ENCODE results near the gene SLC30A1. TPM values are rescaled to one million over a fixed set of nuclear protein-coding genes. Genes with fewer than 3 reads are reported as not detected.
A peak's percentile ranks its signal among the peaks of the same experiment; 100 is the strongest.
"Not testable (repeated sequence)": the region's sequence is repeated elsewhere in the genome, so short reads cannot be mapped to it uniquely, and the experiment has no call there.

Gene SLC30A1, protein sequence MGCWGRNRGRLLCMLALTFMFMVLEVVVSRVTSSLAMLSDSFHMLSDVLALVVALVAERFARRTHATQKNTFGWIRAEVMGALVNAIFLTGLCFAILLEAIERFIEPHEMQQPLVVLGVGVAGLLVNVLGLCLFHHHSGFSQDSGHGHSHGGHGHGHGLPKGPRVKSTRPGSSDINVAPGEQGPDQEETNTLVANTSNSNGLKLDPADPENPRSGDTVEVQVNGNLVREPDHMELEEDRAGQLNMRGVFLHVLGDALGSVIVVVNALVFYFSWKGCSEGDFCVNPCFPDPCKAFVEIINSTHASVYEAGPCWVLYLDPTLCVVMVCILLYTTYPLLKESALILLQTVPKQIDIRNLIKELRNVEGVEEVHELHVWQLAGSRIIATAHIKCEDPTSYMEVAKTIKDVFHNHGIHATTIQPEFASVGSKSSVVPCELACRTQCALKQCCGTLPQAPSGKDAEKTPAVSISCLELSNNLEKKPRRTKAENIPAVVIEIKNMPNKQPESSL
- 33.1 and 36.2 TPM in 2 replicates for polyA plus RNA-seq (2013)

DNA sequence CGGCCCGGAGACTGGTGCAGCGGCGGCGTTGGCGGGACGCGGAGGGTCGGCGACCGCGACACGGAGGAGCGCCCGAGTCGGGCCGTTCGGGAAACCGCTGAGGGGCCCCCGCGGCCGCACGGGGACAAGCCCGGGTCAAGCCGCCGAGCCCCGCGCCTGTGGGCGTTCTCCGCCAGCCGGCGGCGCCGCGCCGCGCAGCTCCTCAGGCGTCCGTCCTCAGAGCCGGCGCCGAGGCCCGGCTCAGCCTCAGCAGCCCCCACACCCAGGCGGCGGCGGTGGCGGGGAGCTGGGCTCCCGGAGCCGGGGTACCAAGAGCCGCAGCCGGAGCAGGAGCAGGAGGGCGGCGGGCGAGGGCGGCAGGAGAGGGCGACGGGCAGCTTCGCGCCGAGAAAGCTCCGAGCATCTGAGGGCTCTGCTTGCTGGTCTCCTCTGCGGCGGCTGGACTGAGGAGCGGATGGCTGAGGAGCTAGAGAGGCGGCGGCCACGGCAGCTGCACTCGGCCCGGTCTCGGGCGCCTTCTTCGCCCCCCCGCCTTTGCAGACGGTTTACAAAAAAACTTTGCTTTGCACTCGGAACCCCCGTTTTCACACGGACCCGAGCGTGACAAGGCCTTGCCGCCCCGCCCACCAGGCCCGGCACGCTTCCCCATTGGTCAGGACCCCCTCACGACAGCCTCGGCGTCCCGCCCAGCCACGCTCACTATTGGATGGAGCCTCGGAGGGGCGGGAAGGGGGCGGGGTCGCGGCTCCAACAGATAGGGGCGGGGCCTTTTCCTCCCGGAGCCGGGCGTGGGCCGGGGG lies at the start of gene SLC30A1:
Gene SLC30A1, minus strand, starts transcription at position 522 of the 800 bp plus-strand sequence. CDS start 549 bp downstream, outside the sequence.
- Histone ChIP-seq H2AFZ (ENCODE audit: insufficient read depth, low read length, poor library complexity) (peak within 1 kb of the TSS; percentile 32), H4K91ac (ENCODE audit: low read depth, low read length) (peak within 1 kb of the TSS; percentile 93), H2BK5ac (ENCODE audit: low read depth, low read length, poor library complexity) (peak within 1 kb of the TSS; percentile 93), H3K4me3 (ENCODE audit: low read depth, low read length) (peak within 1 kb of the TSS; percentile 98), H3K4me2 (ENCODE audit: low read length) (peak within 1 kb of the TSS; percentile 61), H3K79me1 (ENCODE audit: low read length) (peaks cover 26% of the 10 kb centered on the region), H3K9me3 (ENCODE audit: insufficient read depth, low read depth, low read length) (peaks cover 2% of the 10 kb centered on the region), H2BK120ac (ENCODE audit: insufficient read depth, low read length, poor library complexity) (peak within 1 kb of the TSS; percentile 98), H3K18ac (ENCODE audit: low read length) (peak within 1 kb of the TSS; percentile 89), H3K36me3 (ENCODE audit: control insufficient read depth in 1 of 2, insufficient read depth in 2 of 2, low read length in 2 of 2) (peaks cover 0 to 4% of the 10 kb centered on the region in 2 experiments), H3K4ac (ENCODE audit: low read depth, low read length) (peak within 1 kb of the TSS; percentile 81), H2AK5ac (ENCODE audit: low read length) (peak within 1 kb of the TSS; percentile 76), H3K27ac (ENCODE audit: low read depth, low read length) (peak within 1 kb of the TSS; percentile 98), H3K27me3 (ENCODE audit: insufficient read depth, low read length) (no peaks in the 10 kb centered on the region), H4K8ac (ENCODE audit: low read depth, low read length) (peak within 1 kb of the TSS; percentile 37), H3K4me1 (ENCODE audit: control insufficient read depth in 1 of 2, insufficient read depth in 2 of 2, low read length in 2 of 2) (peaks cover 7 to 12% of the 10 kb centered on the region in 2 experiments), H2BK12ac (ENCODE audit: low read length) (peak within 1 kb of the TSS; percentile 30), H3K23ac (ENCODE audit: low read length) (no peak within 1 kb of the TSS), H3K9ac (ENCODE audit: low read length) (peak within 1 kb of the TSS; percentile 81), H3K14ac (ENCODE audit: low read length) (peak within 1 kb of the TSS; percentile 97), H4K12ac (ENCODE audit: low read depth, low read length) (peak within 1 kb of the TSS; percentile 73), H3K79me2 (ENCODE audit: control insufficient read depth, insufficient read depth, low read length, poor library complexity) (peaks cover 20% of the 10 kb centered on the region)
- DNase-seq: peak; percentile 97 to 98
- WGBS (ENCODE audit: extremely low coverage, insufficient coverage, insufficient read length): no CpG with 5 or more reads among the region's 98 CpGs

DNA sequence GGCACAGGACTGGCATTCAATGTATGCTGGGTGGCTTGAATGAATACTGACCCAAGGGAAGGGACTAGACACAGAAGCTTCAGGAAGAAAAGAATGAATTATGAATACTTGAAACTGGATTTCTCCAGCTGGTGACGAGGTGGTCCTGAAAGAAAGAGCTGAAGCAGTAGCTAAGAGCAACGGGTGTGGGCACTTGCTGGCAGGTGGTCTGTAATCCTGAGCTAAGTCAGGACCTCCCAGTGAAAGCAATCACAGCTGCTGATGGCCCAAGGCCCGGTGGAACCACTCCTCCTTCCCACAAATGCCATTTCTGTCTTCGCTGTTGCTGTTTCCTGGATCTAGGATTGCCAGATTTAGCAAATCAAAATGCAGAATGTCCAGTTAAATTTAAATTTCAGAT lies 49.5 kb upstream of the SLC30A1 start:
- no peak overlapping the region for H4K91ac ChIP-seq (ENCODE audit: low read depth, low read length)
- WGBS (ENCODE audit: extremely low coverage, insufficient coverage, insufficient read length): no CpG with 5 or more reads among the region's 4 CpGs
- H3K27ac ChIP-seq (ENCODE audit: low read depth, low read length): no peak overlapping the region
- H3K27me3 ChIP-seq (ENCODE audit: insufficient read depth, low read length): no peaks in the 10 kb centered on the region
- no peak overlapping the region for H3K14ac ChIP-seq (ENCODE audit: low read length)
- no peak overlapping the region for H4K12ac ChIP-seq (ENCODE audit: low read depth, low read length)
- no peak for DNase-seq
- H3K36me3 ChIP-seq (ENCODE audit: control insufficient read depth in 1 of 2, insufficient read depth in 2 of 2, low read length in 2 of 2): no peaks in the 10 kb centered on the region
- H3K18ac ChIP-seq (ENCODE audit: low read length): no peak overlapping the region
- no peak overlapping the region for H2BK12ac ChIP-seq (ENCODE audit: low read length)
- H2BK5ac ChIP-seq (ENCODE audit: low read depth, low read length, poor library complexity): no peak overlapping the region
- no peaks in the 10 kb centered on the region for H3K79me1 ChIP-seq (ENCODE audit: low read length)
- no peak overlapping the region for H2AFZ ChIP-seq (ENCODE audit: insufficient read depth, low read length, poor library complexity)
- H4K8ac ChIP-seq (ENCODE audit: low read depth, low read length): no peak overlapping the region
- no peak overlapping the region for H2AK5ac ChIP-seq (ENCODE audit: low read length)
- H3K4me3 ChIP-seq (ENCODE audit: low read depth, low read length): no peak overlapping the region
- H3K4me1 ChIP-seq (ENCODE audit: control insufficient read depth in 1 of 2, insufficient read depth in 2 of 2, low read length in 2 of 2): no peaks in the 10 kb centered on the region
- H3K79me2 ChIP-seq (ENCODE audit: control insufficient read depth, insufficient read depth, low read length, poor library complexity): no peaks in the 10 kb centered on the region
- no peak overlapping the region for H3K23ac ChIP-seq (ENCODE audit: low read length)
- H2BK120ac ChIP-seq (ENCODE audit: insufficient read depth, low read length, poor library complexity): no peak overlapping the region
- no peak overlapping the region for H3K4me2 ChIP-seq (ENCODE audit: low read length)
- no peaks in the 10 kb centered on the region for H3K9me3 ChIP-seq (ENCODE audit: insufficient read depth, low read depth, low read length)
- H3K9ac ChIP-seq (ENCODE audit: low read length): no peak overlapping the region
- H3K4ac ChIP-seq (ENCODE audit: low read depth, low read length): no peak overlapping the region

DNA sequence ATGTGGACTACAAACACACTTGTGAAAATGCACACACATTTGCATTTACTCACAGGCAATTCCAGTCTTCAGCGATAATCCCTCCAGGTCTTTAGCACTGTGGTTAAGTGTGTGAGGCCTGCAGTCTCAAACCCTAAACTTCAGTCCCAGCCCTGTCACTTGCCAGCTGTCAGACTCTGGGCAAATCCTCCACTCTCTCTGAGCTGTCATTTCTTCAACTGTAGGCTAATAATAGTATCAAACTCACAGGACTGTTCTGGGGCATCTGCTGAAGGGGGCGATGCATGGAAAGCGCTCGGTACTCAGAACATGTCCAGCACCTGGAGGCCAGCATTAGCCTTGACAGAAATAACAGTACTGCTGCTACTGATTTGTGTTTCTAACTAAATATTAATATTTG lies 48.3 kb upstream of the SLC30A1 start:
- WGBS (ENCODE audit: extremely low coverage, insufficient coverage, insufficient read length): no CpG with 5 or more reads among the region's 4 CpGs
- H4K91ac ChIP-seq (ENCODE audit: low read depth, low read length): no peak overlapping the region

DNA sequence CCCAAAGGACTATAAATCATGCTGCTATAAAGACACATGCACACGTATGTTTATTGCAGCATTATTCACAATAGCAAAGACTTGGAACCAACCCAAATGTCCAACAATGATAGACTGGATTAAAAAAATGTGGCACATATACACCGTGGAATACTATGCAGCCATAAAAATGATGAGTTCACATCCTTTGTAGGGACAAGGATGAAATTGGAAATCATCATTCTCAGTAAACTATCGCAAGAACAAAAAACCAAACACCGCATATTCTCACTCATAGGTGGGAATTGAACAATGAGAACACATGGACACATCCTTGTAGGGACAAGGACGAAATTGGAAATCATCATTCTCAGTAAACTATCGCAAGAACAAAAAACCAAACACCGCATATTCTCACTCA lies 46.9 kb upstream of the SLC30A1 start:
- WGBS (ENCODE audit: extremely low coverage, insufficient coverage, insufficient read length): no CpG with 5 or more reads among the region's 7 CpGs

More for the DNA sequence above, 48.3 kb upstream of the SLC30A1 start:
- H4K8ac ChIP-seq (ENCODE audit: low read depth, low read length): no peak overlapping the region
- H3K79me2 ChIP-seq (ENCODE audit: control insufficient read depth, insufficient read depth, low read length, poor library complexity): no peaks in the 10 kb centered on the region
- H3K9ac ChIP-seq (ENCODE audit: low read length): no peak overlapping the region
- no peak overlapping the region for H3K27ac ChIP-seq (ENCODE audit: low read depth, low read length)
- H3K4me3 ChIP-seq (ENCODE audit: low read depth, low read length): no peak overlapping the region
- H3K23ac ChIP-seq (ENCODE audit: low read length): no peak overlapping the region
- H2BK12ac ChIP-seq (ENCODE audit: low read length): no peak overlapping the region
- no peak overlapping the region for H3K14ac ChIP-seq (ENCODE audit: low read length)
- H2AFZ ChIP-seq (ENCODE audit: insufficient read depth, low read length, poor library complexity): no peak overlapping the region
- no peaks in the 10 kb centered on the region for H3K4me1 ChIP-seq (ENCODE audit: control insufficient read depth in 1 of 2, insufficient read depth in 2 of 2, low read length in 2 of 2)
- no peak overlapping the region for H4K12ac ChIP-seq (ENCODE audit: low read depth, low read length)
- no peak for DNase-seq
- no peak overlapping the region for H2BK120ac ChIP-seq (ENCODE audit: insufficient read depth, low read length, poor library complexity)
- no peak overlapping the region for H3K18ac ChIP-seq (ENCODE audit: low read length)
- H3K36me3 ChIP-seq (ENCODE audit: control insufficient read depth in 1 of 2, insufficient read depth in 2 of 2, low read length in 2 of 2): no peaks in the 10 kb centered on the region
- H3K9me3 ChIP-seq (ENCODE audit: insufficient read depth, low read depth, low read length): no peaks in the 10 kb centered on the region
- no peak overlapping the region for H2BK5ac ChIP-seq (ENCODE audit: low read depth, low read length, poor library complexity)
- H3K4me2 ChIP-seq (ENCODE audit: low read length): no peak overlapping the region
- no peaks in the 10 kb centered on the region for H3K79me1 ChIP-seq (ENCODE audit: low read length)
- H3K4ac ChIP-seq (ENCODE audit: low read depth, low read length): no peak overlapping the region
- H3K27me3 ChIP-seq (ENCODE audit: insufficient read depth, low read length): no peaks in the 10 kb centered on the region
- H2AK5ac ChIP-seq (ENCODE audit: low read length): no peak overlapping the region

More for the DNA sequence above, 46.9 kb upstream of the SLC30A1 start:
- not testable (repeated sequence) for H2AFZ ChIP-seq (ENCODE audit: insufficient read depth, low read length, poor library complexity); H3K9ac ChIP-seq (ENCODE audit: low read length); H3K79me1 ChIP-seq (ENCODE audit: low read length); H2BK5ac ChIP-seq (ENCODE audit: low read depth, low read length, poor library complexity); H3K36me3 ChIP-seq (ENCODE audit: control insufficient read depth in 1 of 2, insufficient read depth in 2 of 2, low read length in 2 of 2); H2BK12ac ChIP-seq (ENCODE audit: low read length); H4K12ac ChIP-seq (ENCODE audit: low read depth, low read length); H3K4me3 ChIP-seq (ENCODE audit: low read depth, low read length); H4K8ac ChIP-seq (ENCODE audit: low read depth, low read length); H3K27ac ChIP-seq (ENCODE audit: low read depth, low read length); H4K91ac ChIP-seq (ENCODE audit: low read depth, low read length); H3K27me3 ChIP-seq (ENCODE audit: insufficient read depth, low read length); H2AK5ac ChIP-seq (ENCODE audit: low read length); H3K4ac ChIP-seq (ENCODE audit: low read depth, low read length); H3K14ac ChIP-seq (ENCODE audit: low read length); H3K9me3 ChIP-seq (ENCODE audit: insufficient read depth, low read depth, low read length); H3K4me1 ChIP-seq (ENCODE audit: control insufficient read depth in 1 of 2, insufficient read depth in 2 of 2, low read length in 2 of 2); H3K18ac ChIP-seq (ENCODE audit: low read length); H3K79me2 ChIP-seq (ENCODE audit: control insufficient read depth, insufficient read depth, low read length, poor library complexity); H3K4me2 ChIP-seq (ENCODE audit: low read length); H3K23ac ChIP-seq (ENCODE audit: low read length); H2BK120ac ChIP-seq (ENCODE audit: insufficient read depth, low read length, poor library complexity); DNase-seq
